Coronary artery (tissue), 2 donors: ENCODE measurements around the gene FGGY.
A peak's percentile ranks its signal among the peaks of the same experiment; 100 is the strongest.
"Not testable (repeated sequence)": the region's sequence is repeated elsewhere in the genome, so short reads cannot be mapped to it uniquely, and the experiment has no call there.

Source experiments
- DNase-seq: peaks from one replicate; pipeline ENCODE4 v3.0.0-alpha.2; 2017; ENCODE audit warnings: low spot score
- H3K27ac ChIP-seq, 2 donors: fragments of 200-600 bp; sonication (generic); one replicate each; pipeline ENCODE4 v1.5.1; 2016 to 2019
- H3K4me3 ChIP-seq: fragments of 200-600 bp; sonication (generic); 2 replicates; pipeline ENCODE4 v1.5.1; 2016; ENCODE audit warnings: mild to moderate bottlenecking, moderate library complexity
- CTCF ChIP-seq: fragments of 200-600 bp; sonication (generic); IDR thresholded peaks from one replicate; pipeline ENCODE4 v1.5.1; 2019; ENCODE audit warnings: antibody characterized with exemption

Gene FGGY

GRCh38 chr1:59349101-59349500 lies 52.2 kb downstream of the FGGY start:
- no peak overlapping the region for H3K27ac ChIP-seq
- no peak for TF ChIP-seq CTCF

GRCh38 chr1:59350521-59350920 lies 53.6 kb downstream of the FGGY start:
- no peak for TF ChIP-seq CTCF
- DNase-seq: no peak
- H3K4me3 ChIP-seq: no peak overlapping the region
- no peak overlapping the region for H3K27ac ChIP-seq

More at GRCh38 chr1:59349101-59349500, 52.2 kb downstream of the FGGY start:
- H3K4me3 ChIP-seq: no peak overlapping the region
- no peak for DNase-seq

GRCh38 chr1:59352065-59352464 lies 55.2 kb downstream of the FGGY start:
- no peak overlapping the region for H3K4me3 ChIP-seq
- DNase-seq: no peak
- no peak for TF ChIP-seq CTCF
- no peak overlapping the region for H3K27ac ChIP-seq

- TF ChIP-seq CTCF: no peak
- Histone ChIP-seq H3K27ac (no peak overlapping the region), H3K4me3 (no peak overlapping the region)
- DNase-seq: no peak
Observed at GRCh38 chr1:59353453-59353852, 56.6 kb downstream of the FGGY start.

- DNase-seq, H3K27ac ChIP-seq, H3K4me3 ChIP-seq: not testable (repeated sequence)
Observed at GRCh38 chr1:59354239-59354638, 57.3 kb downstream of the FGGY start.

GRCh38 chr1:59354709-59355337 lies 57.9 kb downstream of the FGGY start:
- no peak overlapping the region for H3K4me3 ChIP-seq
- DNase-seq: no peak
- TF ChIP-seq CTCF: no peak
- H3K27ac ChIP-seq: peak overlapping the region in 1 of 2 donors; percentile 15

- DNase-seq: no peak
- Histone ChIP-seq H3K4me3 (no peak overlapping the region), H3K27ac (no peak overlapping the region)
- TF ChIP-seq CTCF: no peak
Observed at GRCh38 chr1:59355361-59355760, 58.5 kb downstream of the FGGY start.
